HCT116 (cell line): ENCODE results near the gene MLPH. TPM values are rescaled to one million over a fixed set of nuclear protein-coding genes. Genes with fewer than 3 reads are reported as not detected.

Experiments
- ATAC-seq: fragments of 200-7000 bp; cut with Tn5 transposase; 2 replicates; pipeline ENCODE4 v1.9.1; 2020; ENCODE audit warnings: mild to moderate bottlenecking, moderate library complexity
- BruUV-seq: library from RNA; stranded (reverse); fragments of 400-500 nt; replicated peaks from 2 replicates; lab custom pipeline; 2021; lab: Mats Ljungman, UMichigan
- CTCF ChIA-PET: fragments of 300-600 bp; sonication (Branson Sonifier 250); formaldehyde crosslinking; loops from one replicate; lab custom pipeline; 2021; ENCODE audit warnings: antibody characterized with exemption; lab: Charles Lee
- POLR2A ChIA-PET: fragments of 300-600, 350-600 bp; sonication (Branson Sonifier 250); formaldehyde crosslinking; loops from one replicate; lab custom pipeline; 2021; ENCODE audit warnings: antibody characterized with exemption; lab: Charles Lee
- RAD21 ChIA-PET, 2 experiments: fragments of 300-600 bp; sonication (Branson Sonifier 250); formaldehyde crosslinking; loops; one replicate each; lab custom pipeline; 2023; ENCODE audit warnings: low total read pairs in 2 of 2; ENCODE audit not compliant: uncharacterized antibody in 2 of 2, unreplicated experiment in 2 of 2, low non-redundant PET in 1 of 2; lab: Charles Lee
- DNase-seq: peaks from one replicate; pipeline ENCODE4 v3.0.0-alpha.2; 2010; ENCODE audit warnings: low read depth, low spot score
- H2AFZ ChIP-seq: fragments of 200-600 bp; shearing (Covaris generic), sonication (generic); 2 replicates; pipeline ENCODE4 v1.6.1; 2017; ENCODE audit warnings: low read depth, mixed run types, mixed read lengths, antibody characterized with exemption, low read length; ENCODE audit not compliant: poor library complexity, severe bottlenecking
- H3K27ac ChIP-seq: 2 replicates; pipeline ENCODE4 v1.5.1; 2012; ENCODE audit warnings: low read depth, low read length
- H3K27me3 ChIP-seq: fragments of 200-600 bp; sonication (generic); 2 replicates; pipeline ENCODE4 v1.6.1; 2016; ENCODE audit warnings: mixed run types, low read length, mixed read lengths; ENCODE audit not compliant: insufficient read depth
- H3K36me3 ChIP-seq, 2 experiments: fragments of 200-500 bp in 1 of 2; fragments of 200-600 bp in 1 of 2; sonication (Bioruptor generic) in 1 of 2; sonication (generic) in 1 of 2; 2 replicates each; pipeline versions ENCODE4 v1.5.1 to v1.6.1; 2014 to 2016; ENCODE audit warnings: low read length in 2 of 2, inconsistent platforms in 1 of 2, mixed read lengths in 1 of 2, mixed run types in 1 of 2; ENCODE audit not compliant: insufficient read depth in 2 of 2, control insufficient read depth in 1 of 2
- H3K4me1 ChIP-seq, 2 experiments: fragments of 200-600 bp in 1 of 2; sonication (generic) in 1 of 2; 2 replicates each; pipeline versions ENCODE4 v1.5.1 to v1.6.1; 2012 to 2017; ENCODE audit warnings: low read length in 2 of 2, inconsistent platforms in 1 of 2, mild to moderate bottlenecking in 1 of 2, mixed read lengths in 1 of 2, mixed run types in 1 of 2, moderate library complexity in 1 of 2; ENCODE audit not compliant: insufficient read depth in 2 of 2, control insufficient read depth in 1 of 2
- H3K4me2 ChIP-seq: fragments of 200-600 bp; sonication (generic); 2 replicates; pipeline ENCODE4 v1.6.1; 2017; ENCODE audit warnings: mixed run types, low read length, mixed read lengths
- H3K4me3 ChIP-seq, 2 experiments: fragments of 200-600 bp in 1 of 2; sonication (generic) in 1 of 2; replicated peaks in 1 of 2; 2 replicates each; pipeline ENCODE4 v1.5.1; 2011 to 2016; ENCODE audit warnings: low read length in 2 of 2, control low read depth in 1 of 2, low read depth in 1 of 2, mild to moderate bottlenecking in 1 of 2, mixed read lengths in 1 of 2, mixed run types in 1 of 2
- H3K79me2 ChIP-seq: fragments of 200-600 bp; sonication (generic); 2 replicates; pipeline ENCODE4 v1.6.1; 2017; ENCODE audit warnings: mild to moderate bottlenecking, mixed run types, low read length, moderate library complexity, mixed read lengths; ENCODE audit not compliant: insufficient read depth
- H3K9ac ChIP-seq: fragments of 200-600 bp; sonication (generic); 2 replicates; pipeline ENCODE4 v1.6.1; 2016; ENCODE audit warnings: low read length, mixed read lengths
- H3K9me2 ChIP-seq: fragments of 200-600 bp; sonication (generic), shearing (Covaris generic); 2 replicates; pipeline ENCODE4 v1.6.1; 2017; ENCODE audit warnings: mixed run types, mild to moderate bottlenecking, moderate library complexity; ENCODE audit not compliant: insufficient read depth
- H3K9me3 ChIP-seq, 2 experiments: fragments of 200-500 bp in 1 of 2; fragments of 200-600 bp in 1 of 2; sonication (Bioruptor generic) in 1 of 2; sonication (generic) in 1 of 2; 2 replicates each; pipeline ENCODE4 v1.6.1; 2014 to 2017; ENCODE audit warnings: low read length in 2 of 2, mixed read lengths in 2 of 2, inconsistent platforms in 1 of 2, low read depth in 1 of 2, mild to moderate bottlenecking in 1 of 2, mixed run types in 1 of 2, moderate library complexity in 1 of 2; ENCODE audit not compliant: control insufficient read depth in 1 of 2, insufficient read depth in 1 of 2
- H4K20me1 ChIP-seq: fragments of 200-600 bp; sonication (generic), shearing (Covaris generic); 2 replicates; pipeline ENCODE4 v1.6.1; 2017; ENCODE audit warnings: mixed run types, mild to moderate bottlenecking, moderate library complexity; ENCODE audit not compliant: insufficient read depth
- CBX3 ChIP-seq: IDR thresholded peaks from 2 replicates; pipeline ENCODE4 v1.6.1; 2012; ENCODE audit warnings: low read depth
- CEBPB ChIP-seq: IDR thresholded peaks from 2 replicates; pipeline ENCODE4 v1.6.1; 2012; ENCODE audit warnings: low read depth
- EGR1 ChIP-seq: IDR thresholded peaks from 2 replicates; pipeline ENCODE4 v1.6.1; 2012; ENCODE audit warnings: low read depth
- ELF1 ChIP-seq: IDR thresholded peaks from 2 replicates; pipeline ENCODE4 v1.6.1; 2012; ENCODE audit warnings: low read depth, borderline replicate concordance
- EZH2 ChIP-seq: fragments of 200-600 bp; sonication (generic); IDR thresholded peaks from 2 replicates; pipeline ENCODE4 v1.6.1; 2017; ENCODE audit warnings: antibody characterized with exemption, mixed run types
- EZH2phosphoT487 ChIP-seq: fragments of 200-600 bp; IDR thresholded peaks from 2 replicates; pipeline ENCODE4 v1.6.1; 2018; ENCODE audit warnings: antibody characterized with exemption, borderline replicate concordance
- FOSL1 ChIP-seq: IDR thresholded peaks from 2 replicates; pipeline ENCODE4 v1.6.1; 2012; ENCODE audit warnings: low read depth
- JUND ChIP-seq: IDR thresholded peaks from 2 replicates; pipeline ENCODE4 v1.6.1; 2012
- POLR2A ChIP-seq: IDR thresholded peaks from 2 replicates; pipeline ENCODE4 v1.7.0; 2011; ENCODE audit warnings: borderline replicate concordance; ENCODE audit not compliant: insufficient read depth, insufficient read length; ENCODE audit errors: extremely low read depth
- POLR2AphosphoS5 ChIP-seq: IDR thresholded peaks from 2 replicates; pipeline ENCODE4 v1.6.1; 2011; ENCODE audit warnings: mild to moderate bottlenecking, low read depth, low read length, moderate library complexity
- RAD21 ChIP-seq: IDR thresholded peaks from 2 replicates; pipeline ENCODE4 v1.6.1; 2012; ENCODE audit warnings: low read depth, mild to moderate bottlenecking
- SIN3A ChIP-seq: IDR thresholded peaks from 2 replicates; pipeline ENCODE4 v1.6.1; 2012; ENCODE audit warnings: low read depth
- SP1 ChIP-seq: IDR thresholded peaks from 2 replicates; pipeline ENCODE4 v1.6.1; 2012; ENCODE audit warnings: low read depth
- SRF ChIP-seq: IDR thresholded peaks from 2 replicates; pipeline ENCODE4 v1.6.1; 2012; ENCODE audit warnings: low read depth
- TCF7L2 ChIP-seq: IDR thresholded peaks from 2 replicates; pipeline ENCODE4 v1.7.0; 2011; ENCODE audit warnings: borderline replicate concordance, inconsistent platforms; ENCODE audit not compliant: insufficient read depth, insufficient read length; ENCODE audit errors: extremely low read depth
- YY1 ChIP-seq: IDR thresholded peaks from 2 replicates; pipeline ENCODE4 v1.6.1; 2011; ENCODE audit warnings: low read length, low read depth, moderate library complexity, mild to moderate bottlenecking; ENCODE audit not compliant: insufficient replicate concordance; ENCODE audit errors: extremely low read depth
- ZFX ChIP-seq: fragments of 450-650 bp; IDR thresholded peaks from 2 replicates; pipeline ENCODE4 v1.6.1; 2017
- intact Hi-C: fragments of 100-400 bp; cut with micrococcal nuclease; formaldehyde crosslinking; loops from 2 replicates; pipeline ENCODE4 v1.10.0; 2022
- total RNA-seq: library from RNA; stranded (reverse); gene quantifications from one replicate; pipeline ENCODE4 v1.2.1, GENCODE V29; 2021; ENCODE audit not compliant: unreplicated experiment
- TF ChIP-seq, protein P1 (sequence below): IDR thresholded peaks from 2 replicates; pipeline ENCODE4 v1.6.1; 2012
- TF ChIP-seq, protein P2 (sequence below): IDR thresholded peaks from 2 replicates; pipeline ENCODE4 v1.6.1; 2011; ENCODE audit warnings: mild to moderate bottlenecking, low read length, moderate library complexity; ENCODE audit not compliant: insufficient replicate concordance; ENCODE audit errors: extremely low read depth
- TF ChIP-seq, protein P3 (sequence below): IDR thresholded peaks from 2 replicates; pipeline ENCODE4 v1.6.1; 2012
- TF ChIP-seq, protein P4 (sequence below): IDR thresholded peaks from 2 replicates; pipeline ENCODE4 v1.6.1; 2012; ENCODE audit warnings: low read depth

The MLPH gene
- total RNA-seq, 1 experiment from 2014 or later, result 81.4 TPM

DNA sequence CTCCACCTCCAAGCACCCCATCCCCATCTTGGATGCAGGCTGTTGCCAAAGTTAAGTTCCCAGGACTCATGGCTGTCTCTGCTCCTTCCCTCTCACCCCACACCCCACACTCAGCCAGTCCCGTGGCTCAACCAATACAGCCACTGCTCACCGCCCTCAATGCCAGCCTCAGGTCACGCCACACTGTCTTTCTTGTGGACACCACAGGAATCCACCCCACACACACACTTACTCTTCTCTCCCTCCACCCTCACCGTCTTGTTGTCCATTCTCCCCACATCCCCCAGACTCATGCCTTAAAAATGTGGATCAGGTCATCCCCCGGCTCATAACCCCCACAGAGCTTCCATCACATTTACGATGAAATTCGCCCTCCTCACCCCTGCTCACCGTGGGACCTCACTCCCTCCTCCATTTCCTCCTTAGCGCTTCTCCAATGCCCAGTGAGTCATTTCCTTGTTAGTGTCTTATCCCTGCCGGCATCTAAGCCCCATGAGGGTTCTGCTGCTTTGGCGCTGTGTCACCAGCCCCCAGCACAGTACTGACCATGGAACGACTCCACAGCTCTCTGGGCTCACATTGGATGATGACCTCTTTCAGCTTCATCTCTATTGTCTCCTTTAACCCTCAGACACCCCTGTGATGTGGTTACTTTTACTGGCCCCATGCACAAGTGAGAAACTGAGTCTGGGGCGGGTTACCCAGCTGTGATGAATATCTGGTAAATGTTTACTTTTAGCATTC is 13.8 kb downstream of the MLPH start:
- ChIA-PET RAD21 (interaction anchor here in 1 of 2 experiments (1.1 kb wide), 1 partner anchor 25 kb away, joined by 3 read pairs; no protein-coding TSS in a partner anchor), CTCF (interaction anchor here (1.3 to 4.6 kb wide), 6 partner anchors 9 to 336 kb away, joined by 3 to 38 read pairs (median 5); no protein-coding TSS in a partner anchor), POLR2A (interaction anchor here (1.1 to 2.6 kb wide), 3 partner anchors 10 to 80 kb away, joined by 3 to 11 read pairs (median 3); partner anchors contain the start of gene MLPH)
- no peak overlapping the region for H2AFZ ChIP-seq
- intact Hi-C loops, result loop anchor here (1.0 kb wide), 1 partner anchor 12 kb away; no protein-coding TSS in a partner anchor
- peak overlapping the region; percentile 40 for H3K9ac ChIP-seq
- H3K27me3 ChIP-seq, result no peaks in the 10 kb centered on the region
- H3K4me1 ChIP-seq, result peaks cover 38 to 87% of the 10 kb centered on the region in 2 experiments
- H3K4me2 ChIP-seq, result peak overlapping the region; percentile 68
- peak overlapping the region; percentile 1 to 38; a peak in 3 of 4 replicates for H3K4me3 ChIP-seq
- no peaks in the 10 kb centered on the region for H3K9me2 ChIP-seq
- DNase-seq (peak; percentile 94), ATAC-seq (peak; percentile 87)
- H4K20me1 ChIP-seq, result no peaks in the 10 kb centered on the region
- H3K27ac ChIP-seq, result peak overlapping the region; percentile 88
- peaks cover 0 to 28% of the 10 kb centered on the region in 2 experiments; a peak in 2 of 4 replicates for H3K36me3 ChIP-seq
- H3K9me3 ChIP-seq, result no peaks in the 10 kb centered on the region
- BruUV-seq, result no TSS peak
- H3K79me2 ChIP-seq, result peaks cover 58% of the 10 kb centered on the region
- TF ChIP-seq FOSL1 (peak; percentile 97), POLR2A (no peak), YY1 (peak; percentile 76), CEBPB (peak; percentile 20; the same call in 1 of the 2 replicates), POLR2AphosphoS5 (peak; percentile 72), JUND (peak; percentile 99), EZH2 (no peak), RAD21 (peak; percentile 23; the same call in 1 of the 2 replicates), ZFX (no peak), TCF7L2 (peak; percentile 75), SRF (peak; percentile 29; the same call in 1 of the 2 replicates), SP1 (peak; percentile 98), CBX3 (peak; percentile 97), SIN3A (peak; percentile 72; the same call in 1 of the 2 replicates), EZH2phosphoT487 (no peak), EGR1 (no peak), ELF1 (no peak)
- TF ChIP-seq, protein P1, sequence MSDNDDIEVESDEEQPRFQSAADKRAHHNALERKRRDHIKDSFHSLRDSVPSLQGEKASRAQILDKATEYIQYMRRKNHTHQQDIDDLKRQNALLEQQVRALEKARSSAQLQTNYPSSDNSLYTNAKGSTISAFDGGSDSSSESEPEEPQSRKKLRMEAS, result peak; percentile 80; the same call in 1 of the 2 replicates
- TF ChIP-seq, protein P2, sequence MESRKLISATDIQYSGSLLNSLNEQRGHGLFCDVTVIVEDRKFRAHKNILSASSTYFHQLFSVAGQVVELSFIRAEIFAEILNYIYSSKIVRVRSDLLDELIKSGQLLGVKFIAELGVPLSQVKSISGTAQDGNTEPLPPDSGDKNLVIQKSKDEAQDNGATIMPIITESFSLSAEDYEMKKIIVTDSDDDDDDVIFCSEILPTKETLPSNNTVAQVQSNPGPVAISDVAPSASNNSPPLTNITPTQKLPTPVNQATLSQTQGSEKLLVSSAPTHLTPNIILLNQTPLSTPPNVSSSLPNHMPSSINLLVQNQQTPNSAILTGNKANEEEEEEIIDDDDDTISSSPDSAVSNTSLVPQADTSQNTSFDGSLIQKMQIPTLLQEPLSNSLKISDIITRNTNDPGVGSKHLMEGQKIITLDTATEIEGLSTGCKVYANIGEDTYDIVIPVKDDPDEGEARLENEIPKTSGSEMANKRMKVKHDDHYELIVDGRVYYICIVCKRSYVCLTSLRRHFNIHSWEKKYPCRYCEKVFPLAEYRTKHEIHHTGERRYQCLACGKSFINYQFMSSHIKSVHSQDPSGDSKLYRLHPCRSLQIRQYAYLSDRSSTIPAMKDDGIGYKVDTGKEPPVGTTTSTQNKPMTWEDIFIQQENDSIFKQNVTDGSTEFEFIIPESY, result no peak
- TF ChIP-seq, protein P3, sequence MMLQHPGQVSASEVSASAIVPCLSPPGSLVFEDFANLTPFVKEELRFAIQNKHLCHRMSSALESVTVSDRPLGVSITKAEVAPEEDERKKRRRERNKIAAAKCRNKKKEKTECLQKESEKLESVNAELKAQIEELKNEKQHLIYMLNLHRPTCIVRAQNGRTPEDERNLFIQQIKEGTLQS, result no peak
- TF ChIP-seq, protein P4, sequence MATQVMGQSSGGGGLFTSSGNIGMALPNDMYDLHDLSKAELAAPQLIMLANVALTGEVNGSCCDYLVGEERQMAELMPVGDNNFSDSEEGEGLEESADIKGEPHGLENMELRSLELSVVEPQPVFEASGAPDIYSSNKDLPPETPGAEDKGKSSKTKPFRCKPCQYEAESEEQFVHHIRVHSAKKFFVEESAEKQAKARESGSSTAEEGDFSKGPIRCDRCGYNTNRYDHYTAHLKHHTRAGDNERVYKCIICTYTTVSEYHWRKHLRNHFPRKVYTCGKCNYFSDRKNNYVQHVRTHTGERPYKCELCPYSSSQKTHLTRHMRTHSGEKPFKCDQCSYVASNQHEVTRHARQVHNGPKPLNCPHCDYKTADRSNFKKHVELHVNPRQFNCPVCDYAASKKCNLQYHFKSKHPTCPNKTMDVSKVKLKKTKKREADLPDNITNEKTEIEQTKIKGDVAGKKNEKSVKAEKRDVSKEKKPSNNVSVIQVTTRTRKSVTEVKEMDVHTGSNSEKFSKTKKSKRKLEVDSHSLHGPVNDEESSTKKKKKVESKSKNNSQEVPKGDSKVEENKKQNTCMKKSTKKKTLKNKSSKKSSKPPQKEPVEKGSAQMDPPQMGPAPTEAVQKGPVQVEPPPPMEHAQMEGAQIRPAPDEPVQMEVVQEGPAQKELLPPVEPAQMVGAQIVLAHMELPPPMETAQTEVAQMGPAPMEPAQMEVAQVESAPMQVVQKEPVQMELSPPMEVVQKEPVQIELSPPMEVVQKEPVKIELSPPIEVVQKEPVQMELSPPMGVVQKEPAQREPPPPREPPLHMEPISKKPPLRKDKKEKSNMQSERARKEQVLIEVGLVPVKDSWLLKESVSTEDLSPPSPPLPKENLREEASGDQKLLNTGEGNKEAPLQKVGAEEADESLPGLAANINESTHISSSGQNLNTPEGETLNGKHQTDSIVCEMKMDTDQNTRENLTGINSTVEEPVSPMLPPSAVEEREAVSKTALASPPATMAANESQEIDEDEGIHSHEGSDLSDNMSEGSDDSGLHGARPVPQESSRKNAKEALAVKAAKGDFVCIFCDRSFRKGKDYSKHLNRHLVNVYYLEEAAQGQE, result no peak
